Hepatocyte (in vitro differentiated cells): Measurements from ENCODE around the gene SLC17A8.
"Not testable (repeated sequence)": the region's sequence is repeated elsewhere in the genome, so short reads cannot be mapped to it uniquely, and the experiment has no call there.

Experiments
- EZH2 ChIP-seq: fragments of 200-600 bp; sonication (generic); IDR thresholded peaks from 2 replicates; pipeline ENCODE4 v1.6.1; 2016; ENCODE audit warnings: antibody characterized with exemption, mild to moderate bottlenecking, borderline replicate concordance
- EZH2phosphoT487 ChIP-seq: fragments of 200-600 bp; sonication (generic); IDR thresholded peaks from one replicate; pipeline ENCODE4 v1.6.1; 2018; ENCODE audit warnings: antibody characterized with exemption, mild to moderate bottlenecking, low read depth, moderate library complexity; ENCODE audit not compliant: unreplicated experiment, severe bottlenecking
- TF ChIP-seq, protein P1 (sequence below): fragments of 200-600 bp; sonication (generic); IDR thresholded peaks from 2 replicates; pipeline ENCODE4 v1.5.1; 2016; ENCODE audit warnings: antibody characterized with exemption, mild to moderate bottlenecking; ENCODE audit not compliant: poor library complexity

GRCh38 chr12:100308138-100308537, 48.7 kb upstream of the SLC17A8 start:
- TF ChIP-seq, protein P1, sequence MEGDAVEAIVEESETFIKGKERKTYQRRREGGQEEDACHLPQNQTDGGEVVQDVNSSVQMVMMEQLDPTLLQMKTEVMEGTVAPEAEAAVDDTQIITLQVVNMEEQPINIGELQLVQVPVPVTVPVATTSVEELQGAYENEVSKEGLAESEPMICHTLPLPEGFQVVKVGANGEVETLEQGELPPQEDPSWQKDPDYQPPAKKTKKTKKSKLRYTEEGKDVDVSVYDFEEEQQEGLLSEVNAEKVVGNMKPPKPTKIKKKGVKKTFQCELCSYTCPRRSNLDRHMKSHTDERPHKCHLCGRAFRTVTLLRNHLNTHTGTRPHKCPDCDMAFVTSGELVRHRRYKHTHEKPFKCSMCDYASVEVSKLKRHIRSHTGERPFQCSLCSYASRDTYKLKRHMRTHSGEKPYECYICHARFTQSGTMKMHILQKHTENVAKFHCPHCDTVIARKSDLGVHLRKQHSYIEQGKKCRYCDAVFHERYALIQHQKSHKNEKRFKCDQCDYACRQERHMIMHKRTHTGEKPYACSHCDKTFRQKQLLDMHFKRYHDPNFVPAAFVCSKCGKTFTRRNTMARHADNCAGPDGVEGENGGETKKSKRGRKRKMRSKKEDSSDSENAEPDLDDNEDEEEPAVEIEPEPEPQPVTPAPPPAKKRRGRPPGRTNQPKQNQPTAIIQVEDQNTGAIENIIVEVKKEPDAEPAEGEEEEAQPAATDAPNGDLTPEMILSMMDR: not testable (repeated sequence)
- not testable (repeated sequence) for TF ChIP-seq EZH2, EZH2phosphoT487
